Cardiac muscle cell (in vitro differentiated cells and primary cell): ENCODE results near the gene ZNF112. TPM values are rescaled to one million over a fixed set of nuclear protein-coding genes. Genes with fewer than 3 reads are reported as not detected.

ENCODE experiments used
- DNase-seq, 2 donors: peaks; one replicate each; pipeline versions ENCODE4 v3.0.0 to v3.0.0-alpha.2; 2010 to 2017; ENCODE audit warnings: low read depth in 1 of 2, low spot score in 1 of 2
- H3K27ac ChIP-seq: fragments of 200-600 bp; sonication (generic); 2 replicates; pipeline ENCODE4 v1.5.1; 2016
- H3K27me3 ChIP-seq: fragments of 200-600 bp; sonication (generic); 2 replicates; pipeline ENCODE4 v1.6.0; 2016; ENCODE audit warnings: control low read depth
- H3K36me3 ChIP-seq: fragments of 200-600 bp; sonication (generic); 2 replicates; pipeline ENCODE4 v1.5.1; 2016; ENCODE audit warnings: control low read depth
- H3K4me1 ChIP-seq: fragments of 200-600 bp; sonication (generic); 2 replicates; pipeline ENCODE4 v1.8.1; 2017; ENCODE audit warnings: low read depth, mild to moderate bottlenecking, mixed run types
- H3K4me3 ChIP-seq: fragments of 200-600 bp; sonication (generic); 2 replicates; pipeline ENCODE4 v1.5.1; 2016; ENCODE audit warnings: mild to moderate bottlenecking
- H3K9me3 ChIP-seq: fragments of 200-600 bp; sonication (generic); 2 replicates; pipeline ENCODE4 v1.5.1; 2017; ENCODE audit warnings: low read depth, mild to moderate bottlenecking, control low read depth
- polyA plus RNA-seq: library from polyadenylated mRNA; unstranded; fragments of >200 nt; fragmentation: Nextera tagmentation; extraction: Ambion mirVana; gene quantifications from 2 replicates; pipeline ENCODE4 v1.2.1, GENCODE V29; 2016
- total RNA-seq: library from RNA; depleted of rRNA; stranded (reverse); fragments of >200 nt; gene quantifications from 2 replicates; pipeline ENCODE4 v1.2.3, GENCODE V29; 2016
- TF ChIP-seq, protein P1 (sequence below): IDR thresholded peaks from 2 replicates; pipeline ENCODE4 v1.5.1; 2012; ENCODE audit warnings: low read depth, mild to moderate bottlenecking, low read length

Gene ZNF112
- total and polyA plus RNA-seq, 2 experiments from 2014 or later: 6.8 to 15.5 TPM

DNA sequence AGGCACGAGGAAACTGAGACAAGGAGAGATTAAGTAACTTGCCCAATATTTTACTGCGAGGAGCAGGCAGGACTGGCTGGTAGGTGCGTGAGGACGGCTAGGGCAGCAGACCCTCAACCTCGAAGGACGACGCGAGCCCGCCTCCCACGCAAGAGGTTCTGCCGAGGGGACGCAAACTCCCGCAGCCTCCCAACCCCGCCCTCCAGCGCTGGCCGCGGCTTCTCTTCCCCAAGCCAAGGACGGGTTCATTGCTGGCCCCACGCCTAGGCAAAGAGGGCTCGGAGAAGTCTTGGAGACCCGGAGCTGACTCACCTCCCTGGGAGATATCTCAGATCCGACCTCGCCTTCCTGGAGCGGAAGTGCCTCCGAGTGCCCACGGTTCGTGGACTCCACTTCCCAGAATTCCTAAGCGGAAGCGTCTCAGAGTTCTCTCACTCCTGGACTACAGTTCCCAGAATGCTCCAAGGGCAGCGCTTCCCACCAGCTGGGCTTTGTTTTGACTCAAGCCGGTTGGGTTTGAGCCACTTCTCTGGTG, 51.8 kb downstream of the ZNF112 start, which contains the start of gene ZNF235:
ZNF235 (minus strand) TSS at position 367 of the 535 bp plus-strand sequence. CDS start 1,621 bp downstream, outside the sequence.
- Histone ChIP-seq H3K4me1 (peaks cover 10% of the 10 kb centered on the region), H3K27ac (peak within 1 kb of the TSS; percentile 90), H3K36me3 (peaks cover 13% of the 10 kb centered on the region), H3K9me3 (no peaks in the 10 kb centered on the region), H3K27me3 (no peaks in the 10 kb centered on the region), H3K4me3 (peak within 1 kb of the TSS; percentile 85)
- peak; percentile 93 to 99 for DNase-seq
- TF ChIP-seq, protein P1, sequence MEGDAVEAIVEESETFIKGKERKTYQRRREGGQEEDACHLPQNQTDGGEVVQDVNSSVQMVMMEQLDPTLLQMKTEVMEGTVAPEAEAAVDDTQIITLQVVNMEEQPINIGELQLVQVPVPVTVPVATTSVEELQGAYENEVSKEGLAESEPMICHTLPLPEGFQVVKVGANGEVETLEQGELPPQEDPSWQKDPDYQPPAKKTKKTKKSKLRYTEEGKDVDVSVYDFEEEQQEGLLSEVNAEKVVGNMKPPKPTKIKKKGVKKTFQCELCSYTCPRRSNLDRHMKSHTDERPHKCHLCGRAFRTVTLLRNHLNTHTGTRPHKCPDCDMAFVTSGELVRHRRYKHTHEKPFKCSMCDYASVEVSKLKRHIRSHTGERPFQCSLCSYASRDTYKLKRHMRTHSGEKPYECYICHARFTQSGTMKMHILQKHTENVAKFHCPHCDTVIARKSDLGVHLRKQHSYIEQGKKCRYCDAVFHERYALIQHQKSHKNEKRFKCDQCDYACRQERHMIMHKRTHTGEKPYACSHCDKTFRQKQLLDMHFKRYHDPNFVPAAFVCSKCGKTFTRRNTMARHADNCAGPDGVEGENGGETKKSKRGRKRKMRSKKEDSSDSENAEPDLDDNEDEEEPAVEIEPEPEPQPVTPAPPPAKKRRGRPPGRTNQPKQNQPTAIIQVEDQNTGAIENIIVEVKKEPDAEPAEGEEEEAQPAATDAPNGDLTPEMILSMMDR: no peak

DNA sequence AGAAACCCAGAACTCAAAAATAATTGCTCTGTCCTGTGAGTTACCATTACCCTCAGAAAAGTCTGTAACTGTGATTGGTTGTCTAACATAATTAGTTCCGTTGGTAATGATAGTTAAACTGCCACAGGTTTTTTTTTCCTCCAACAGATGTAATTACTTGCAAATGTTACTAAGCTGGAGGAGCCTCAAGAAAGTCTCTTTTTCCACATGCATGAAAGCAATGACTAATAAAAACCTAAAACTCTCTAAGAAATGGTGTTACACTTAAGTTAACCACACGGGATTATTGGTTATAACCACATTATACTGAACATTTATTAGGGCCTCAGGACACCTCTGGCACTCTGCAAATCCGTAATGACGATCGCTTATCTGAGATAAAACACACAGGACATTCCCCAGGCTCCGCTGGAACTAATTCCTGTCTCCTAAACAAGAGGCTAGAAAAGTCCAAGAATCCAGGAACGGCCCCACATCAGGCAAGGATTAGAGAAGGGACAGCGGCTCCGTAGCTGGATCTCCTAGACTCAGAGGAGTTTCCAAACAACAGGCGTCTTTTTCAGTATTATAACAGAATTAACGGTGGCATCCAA, 52.4 kb downstream of the ZNF112 start:
- Histone ChIP-seq H3K9me3 (no peaks in the 10 kb centered on the region), H3K4me3 (peak overlapping the region; percentile 85), H3K36me3 (peaks cover 20% of the 10 kb centered on the region), H3K4me1 (peaks cover 10% of the 10 kb centered on the region), H3K27ac (peak overlapping the region; percentile 90), H3K27me3 (no peaks in the 10 kb centered on the region)
- peak in 1 of 2 donors; percentile 30 for DNase-seq
- TF ChIP-seq, protein P1: no peak

DNA sequence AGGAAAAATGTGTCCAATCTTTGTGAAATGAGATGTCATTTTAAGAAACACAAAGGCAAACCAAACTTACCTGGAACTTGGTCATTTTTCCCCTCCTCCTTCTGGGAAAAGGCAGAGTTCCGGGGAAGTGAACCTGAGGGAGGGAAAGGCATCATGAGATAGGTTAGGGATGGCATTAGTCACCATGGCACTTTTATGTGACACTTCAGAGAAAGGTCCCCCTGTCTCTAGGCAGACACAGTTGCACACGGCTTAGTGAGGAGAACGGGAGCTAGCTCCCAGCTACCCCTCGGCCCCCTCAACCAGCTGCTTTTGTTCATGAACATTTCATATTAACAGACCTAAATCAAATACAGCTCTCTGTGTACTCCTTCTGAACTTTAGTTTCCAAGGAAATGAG, 53.2 kb downstream of the ZNF112 start:
- Histone ChIP-seq H3K4me3 (peak overlapping the region; percentile 85), H3K4me1 (peaks cover 10% of the 10 kb centered on the region), H3K27me3 (no peaks in the 10 kb centered on the region), H3K9me3 (no peaks in the 10 kb centered on the region), H3K36me3 (peaks cover 27% of the 10 kb centered on the region), H3K27ac (no peak overlapping the region)
- DNase-seq: no peak
- TF ChIP-seq, protein P1: no peak

DNA sequence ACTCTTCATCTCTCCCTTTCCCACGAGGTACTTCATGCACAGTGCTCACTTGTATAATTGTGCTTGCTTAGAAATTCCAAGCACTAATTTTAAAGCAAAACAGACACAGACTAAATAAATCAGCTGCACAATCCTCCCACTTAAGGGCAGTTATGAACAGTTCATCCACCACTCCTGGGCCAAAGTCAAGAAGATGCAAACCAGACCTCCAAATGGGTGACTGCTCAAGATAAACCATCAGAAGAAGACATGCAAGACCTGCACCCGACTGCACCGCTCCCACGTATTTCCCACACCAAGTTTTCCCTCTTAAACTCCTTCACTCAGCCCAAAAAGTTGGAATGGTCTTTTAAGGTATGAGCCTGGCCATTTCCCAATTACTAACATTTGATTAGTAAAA, 71.5 kb downstream of the ZNF112 start:
- Histone ChIP-seq H3K27me3 (no peaks in the 10 kb centered on the region), H3K27ac (no peak overlapping the region), H3K4me3 (no peak overlapping the region), H3K36me3 (peaks cover 30% of the 10 kb centered on the region), H3K4me1 (no peaks in the 10 kb centered on the region), H3K9me3 (no peaks in the 10 kb centered on the region)
- no peak for DNase-seq
- TF ChIP-seq, protein P1: no peak

DNA sequence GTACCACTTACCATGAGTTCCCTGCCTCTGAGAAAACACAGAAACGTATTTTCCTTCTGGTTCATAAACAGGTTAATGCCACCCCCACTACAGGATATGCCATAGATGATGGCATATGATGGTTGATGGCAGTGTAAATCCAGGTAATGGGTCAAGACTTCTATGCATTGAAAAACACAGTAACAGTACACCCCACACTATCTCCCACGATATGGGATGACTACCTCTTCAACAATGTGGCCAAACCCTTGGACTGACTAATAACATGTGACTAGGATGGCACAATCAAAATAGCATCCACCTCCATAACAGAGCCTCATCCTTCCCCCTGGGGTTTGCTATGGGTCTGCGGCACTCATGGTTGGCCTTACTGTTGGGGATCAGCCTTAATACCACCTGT, 73.6 kb downstream of the ZNF112 start:
- no peak overlapping the region for H3K4me3 ChIP-seq
- TF ChIP-seq, protein P1: no peak
- H3K27ac ChIP-seq: no peak overlapping the region
- DNase-seq: no peak
- no peaks in the 10 kb centered on the region for H3K27me3 ChIP-seq
- no peaks in the 10 kb centered on the region for H3K4me1 ChIP-seq
- peaks cover 11% of the 10 kb centered on the region for H3K36me3 ChIP-seq
- H3K9me3 ChIP-seq: no peaks in the 10 kb centered on the region
